K562 (cell line): ENCODE results near the gene ANKS1A.

Experiments used
- CTCF ChIP-seq, 3 experiments: IDR thresholded peaks in 2 of 3; conservative IDR thresholded peaks in 1 of 3; 2 replicates each; pipeline ENCODE4 v1.5.1; 2011 to 2012; ENCODE audit warnings: low read length in 3 of 3, mild to moderate bottlenecking in 3 of 3, control low read depth in 2 of 3, improper control_type of control experiment in 1 of 3, inconsistent platforms in 1 of 3, low read depth in 1 of 3, mixed read lengths in 1 of 3, moderate library complexity in 1 of 3; ENCODE audit not compliant: insufficient read depth in 2 of 3
- FOXK1 ChIP-seq: sonication (generic); formaldehyde crosslinking; IDR thresholded peaks from 2 replicates; pipeline ENCODE4 v1.8.0; 2022; ENCODE audit warnings: missing genetic modification reagents, mild to moderate bottlenecking, borderline replicate concordance
- FOXM1 ChIP-seq, 2 experiments: fragments of 450-650 bp in 1 of 2; sonication (generic) in 1 of 2; formaldehyde crosslinking in 1 of 2; IDR thresholded peaks; 2 replicates each; pipeline versions ENCODE4 v1.6.1 to v1.9.0; 2017 to 2022; ENCODE audit warnings: low read depth in 2 of 2, mild to moderate bottlenecking in 2 of 2, missing genetic modification reagents in 1 of 2, moderate library complexity in 1 of 2
- GTF2E2 ChIP-seq: fragments of 200-800 bp; sonication (Bioruptor generic); IDR thresholded peaks from 2 replicates; pipeline ENCODE4 v1.6.1; 2016; ENCODE audit warnings: missing genetic modification characterization, missing compliant biosample characterization
- HNRNPL ChIP-seq: fragments of 200-400 bp; formaldehyde crosslinking; IDR thresholded peaks from 2 replicates; pipeline ENCODE4 v1.6.1; 2017; ENCODE audit warnings: low read depth, mild to moderate bottlenecking, low read length
- KDM1A ChIP-seq, 2 experiments: fragments of 450-650 bp; IDR thresholded peaks; 2 replicates each; pipeline ENCODE4 v1.6.1; 2016; ENCODE audit warnings: mild to moderate bottlenecking in 2 of 2
- L3MBTL2 ChIP-seq: fragments of 450-650 bp; IDR thresholded peaks from 2 replicates; pipeline ENCODE4 v1.6.1; 2016; ENCODE audit warnings: mild to moderate bottlenecking, moderate library complexity
- MBD2 ChIP-seq: sonication (generic); IDR thresholded peaks from 2 replicates; pipeline ENCODE4 v1.6.1; 2016; ENCODE audit warnings: low read depth, borderline replicate concordance
- MED1 ChIP-seq: sonication (generic); formaldehyde crosslinking; IDR thresholded peaks from 2 replicates; pipeline ENCODE4 v1.8.1; 2023; ENCODE audit warnings: missing genetic modification reagents, borderline replicate concordance
- NR2C2 ChIP-seq, 2 experiments: fragments of 200-800 bp in 1 of 2; sonication (Bioruptor generic) in 1 of 2; sonication (generic) in 1 of 2; formaldehyde crosslinking in 1 of 2; IDR thresholded peaks; 2 replicates each; pipeline versions ENCODE4 v1.6.1 to v1.8.0; 2016 to 2022; ENCODE audit warnings: mild to moderate bottlenecking in 1 of 2, missing compliant biosample characterization in 1 of 2, missing genetic modification characterization in 1 of 2, missing genetic modification reagents in 1 of 2
- SMARCC2 ChIP-seq: fragments of 450-650 bp; IDR thresholded peaks from 2 replicates; pipeline ENCODE4 v1.6.1; 2017; ENCODE audit warnings: antibody characterized with exemption, moderate library complexity, mild to moderate bottlenecking, low read depth
- TBP ChIP-seq: optimal IDR thresholded peaks from 2 replicates; pipeline ENCODE3; 2011; ENCODE audit warnings: low read depth, low read length, improper control_type of control experiment
- TCF7L2 ChIP-seq: fragments of 150-350 bp; IDR thresholded peaks from 2 replicates; pipeline ENCODE4 v1.6.1; 2016; ENCODE audit warnings: low read depth, mild to moderate bottlenecking, low read length, moderate library complexity
- THAP7 ChIP-seq: fragments of 250-450 bp; sonication (Bioruptor Pico); IDR thresholded peaks from 2 replicates; pipeline ENCODE4 v1.5.0; 2021

- TF ChIP-seq NR2C2 (CRISPR knock-in tag; IDR thresholded peaks at IDR 0.05) (no peak), NR2C2 (tag; IDR thresholded peaks at IDR 0.05) (no peak), MED1 (CRISPR knock-in tag) (no peak), L3MBTL2 (no peak), CTCF (IDR thresholded peaks at IDR 0.05 in 2 of 3, conservative IDR thresholded peaks at IDR 0.05 in 1 of 3; ENCODE audit: insufficient read depth in 2 of 3, low read depth in 1 of 3, low read length in 3 of 3) (no peak), SMARCC2 (no peak), TBP (no peak), HNRNPL (no peak), TCF7L2 (no peak), FOXM1 (IDR thresholded peaks at IDR 0.05; ENCODE audit: low read depth) (no peak), FOXM1 (CRISPR knock-in tag; IDR thresholded peaks at IDR 0.05; ENCODE audit: low read depth) (no peak), KDM1A (IDR thresholded peaks at IDR 0.05) (no peak), GTF2E2 (tag) (no peak), FOXK1 (CRISPR knock-in tag) (no peak), THAP7 (CRISPR knock-in tag) (no peak), MBD2 (no peak)
These were observed 197.2 kb downstream of the ANKS1A start for GRCh38 chr6:35086282-35086632.
